CD1c-positive myeloid dendritic cell (primary cell): ENCODE data around the gene MYRIP.

Experiments used
- DNase-seq: peaks from one replicate; pipeline ENCODE4 v3.0.0-alpha.2; 2016; ENCODE audit errors: extremely low spot score

Gene MYRIP

DNA sequence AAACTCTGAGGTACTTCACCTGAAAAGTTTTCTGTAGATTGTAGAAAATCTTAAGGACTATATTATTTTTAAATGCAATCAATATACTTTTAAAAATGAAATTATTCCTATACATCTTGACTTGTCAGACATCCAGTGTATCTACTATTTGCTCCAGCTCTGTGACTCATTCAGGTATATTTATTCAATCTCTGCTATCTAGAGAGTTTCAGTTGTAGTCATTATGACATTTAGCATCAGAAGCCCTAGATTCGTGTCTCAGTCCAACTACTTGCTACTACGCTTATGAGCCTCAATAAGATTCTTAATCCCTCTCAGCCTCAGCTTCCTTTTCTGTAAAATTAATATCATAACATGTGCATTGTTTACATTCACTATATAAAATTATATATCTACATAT, 477.8 kb downstream of the MYRIP start:
- no peak for DNase-seq

DNA sequence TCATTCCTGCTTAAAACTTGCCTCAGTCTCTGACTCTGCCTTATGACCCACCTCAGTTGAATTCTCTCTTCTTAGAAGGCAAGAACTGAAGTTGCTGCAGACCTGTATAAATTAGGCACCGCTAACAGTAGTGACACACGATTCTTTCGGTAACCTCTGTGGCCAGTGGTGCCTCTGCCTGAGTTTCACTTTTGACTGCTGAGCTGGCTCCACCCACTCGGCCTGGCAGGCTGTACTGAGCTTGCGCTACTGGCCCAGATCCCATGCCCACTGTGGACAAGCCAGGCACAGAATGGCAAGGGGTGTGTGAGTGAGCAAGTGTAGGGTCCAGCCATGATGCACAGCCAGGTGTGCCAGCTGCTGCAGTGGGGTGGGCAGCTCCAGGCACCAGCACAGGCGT, 481.0 kb downstream of the MYRIP start:
- DNase-seq = no peak

DNA sequence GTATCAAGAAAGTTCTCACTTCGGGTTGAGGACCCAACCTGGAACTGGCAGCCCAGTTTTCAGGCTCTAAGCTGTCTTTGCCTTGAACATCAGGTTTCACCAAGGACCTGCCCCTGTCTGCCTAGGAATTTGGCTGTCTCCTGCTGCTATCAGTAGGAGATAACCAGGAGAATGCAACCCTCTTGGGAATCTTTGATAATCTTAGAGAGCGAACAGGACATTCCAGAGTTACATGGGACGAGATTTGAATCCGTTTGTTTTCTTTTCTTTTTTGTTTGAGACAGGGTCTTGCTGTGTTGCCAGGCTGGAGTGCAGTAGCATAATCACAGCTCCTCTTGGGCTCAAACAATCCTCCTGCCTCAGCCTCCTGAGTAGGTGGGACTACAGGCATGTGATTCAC, 482.1 kb downstream of the MYRIP start:
- DNase-seq = no peak

DNA sequence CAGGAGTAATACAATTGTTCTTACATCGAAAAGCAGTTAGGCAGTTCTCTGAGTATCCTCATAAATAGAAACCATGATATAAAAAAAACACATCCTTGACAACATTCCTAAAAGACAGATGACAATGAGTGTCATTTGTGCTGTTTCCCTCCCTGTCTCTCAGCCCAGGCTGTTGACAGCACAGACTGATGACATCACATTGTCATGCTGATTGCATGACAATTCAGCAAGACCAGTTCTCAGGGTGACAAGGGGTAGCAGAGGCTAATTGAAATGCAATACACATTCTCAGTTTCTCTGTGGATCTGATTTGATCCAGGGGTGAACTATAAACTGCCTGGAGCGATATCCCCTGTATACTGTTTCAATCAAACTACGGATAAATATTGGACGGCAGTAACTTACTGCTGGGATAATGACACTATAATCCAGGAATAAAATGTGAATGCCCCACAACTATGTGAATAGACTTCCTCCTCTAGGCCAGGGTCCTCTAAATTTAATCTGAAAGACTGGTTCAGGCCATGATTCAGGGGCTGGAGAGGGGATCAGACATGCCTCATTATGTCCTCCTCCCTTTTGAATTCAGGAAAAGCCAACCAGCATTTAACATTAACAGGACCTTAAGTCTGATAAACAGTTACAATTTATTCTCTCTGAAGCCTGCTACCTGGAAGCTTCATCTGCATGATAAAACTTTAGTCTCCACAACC, 483.4 kb downstream of the MYRIP start:
- DNase-seq = peak; percentile 9

DNA sequence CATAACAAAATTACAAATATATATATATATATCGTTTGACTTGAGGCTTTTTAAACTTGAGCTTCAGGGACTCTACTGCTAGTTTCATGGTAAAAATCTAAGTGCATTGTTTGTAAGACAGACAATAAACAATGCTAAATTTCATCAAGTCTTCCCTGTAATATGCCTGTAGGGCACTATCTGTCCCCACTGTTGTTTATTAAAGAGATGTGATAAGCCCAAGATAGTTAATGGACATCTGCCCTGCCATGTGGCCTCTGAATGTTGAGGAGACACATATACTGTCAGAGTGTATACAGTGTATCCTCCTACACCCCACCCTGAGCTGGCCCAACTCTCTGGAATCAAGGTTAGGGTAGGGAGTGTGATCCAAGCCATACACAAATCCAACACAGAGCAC, 485.0 kb downstream of the MYRIP start:
- no peak for DNase-seq

DNA sequence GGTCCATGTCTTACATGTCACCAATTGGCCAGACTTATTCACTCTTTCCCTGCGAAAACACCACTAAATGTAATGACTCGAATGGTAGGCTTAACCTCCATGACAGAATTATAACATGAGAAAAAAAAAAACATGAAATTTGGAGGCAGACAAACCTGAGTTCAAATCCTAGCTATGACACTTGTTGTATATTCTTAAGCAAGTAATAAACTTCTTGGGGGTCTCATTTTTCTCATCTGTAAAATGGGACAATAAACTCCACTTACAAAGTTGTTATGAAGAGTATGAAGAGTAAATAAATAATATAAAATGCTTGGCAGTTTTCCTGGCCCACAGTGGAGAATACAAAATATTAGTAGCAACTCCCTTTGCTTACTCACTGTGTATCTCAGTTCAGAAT, 488.7 kb downstream of the MYRIP start:
- no peak for DNase-seq

DNA sequence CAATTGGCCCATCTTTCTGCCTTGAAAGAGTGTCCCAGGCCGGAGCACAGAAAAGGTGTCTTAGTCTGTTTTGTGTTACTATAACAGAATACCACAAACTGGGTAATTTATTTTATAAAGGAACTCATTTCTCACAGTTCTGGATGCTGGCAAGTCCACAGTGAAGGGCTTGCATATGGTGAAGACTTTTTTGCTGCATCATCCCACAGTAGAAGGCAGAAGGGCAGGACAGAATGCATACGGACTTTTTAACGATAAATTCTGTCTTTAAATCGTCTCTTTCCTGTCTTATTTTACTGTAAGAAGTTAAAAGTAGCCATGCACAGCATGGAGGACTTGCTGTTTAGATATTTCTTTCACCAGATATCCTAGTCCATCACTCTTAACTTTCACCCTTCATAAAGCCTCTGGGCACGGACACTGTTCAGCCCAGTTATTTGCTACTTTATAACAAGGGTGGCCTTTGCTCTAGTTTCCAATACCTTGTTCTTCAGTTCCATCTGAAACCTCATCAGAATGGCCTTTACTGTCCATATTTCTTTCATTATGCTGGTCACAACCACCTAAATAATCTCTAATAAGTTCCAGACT, 489.8 kb downstream of the MYRIP start:
- DNase-seq = no peak

DNA sequence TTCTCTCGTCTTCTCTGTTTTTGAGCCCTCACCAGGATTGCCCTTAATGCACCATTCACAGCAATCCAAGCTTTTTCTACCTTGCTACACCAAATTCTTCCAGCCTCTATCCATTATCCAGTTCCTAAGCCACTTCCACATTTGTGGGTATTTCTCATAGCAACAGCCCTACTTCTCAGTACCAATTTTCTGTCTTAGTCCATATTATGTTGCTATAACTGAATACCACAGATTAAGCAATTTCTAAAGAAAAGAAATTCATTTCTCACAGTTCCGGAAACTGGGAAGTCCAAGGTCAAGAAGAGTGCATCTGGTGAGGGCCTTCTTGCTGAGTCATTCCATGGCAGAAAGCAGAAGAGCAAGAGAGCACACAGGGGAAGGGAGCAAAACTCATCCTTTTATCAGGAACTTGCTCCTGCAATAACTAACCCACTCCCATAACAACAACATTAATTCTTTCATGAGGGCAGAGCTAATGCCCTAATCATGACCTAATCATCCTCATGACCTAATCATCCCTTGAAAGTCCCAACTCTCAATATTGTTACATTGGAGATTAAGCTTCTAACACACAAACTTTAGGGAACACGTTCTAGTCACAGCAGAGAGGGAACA, 490.4 kb downstream of the MYRIP start:
- peak; percentile 95 for DNase-seq

DNA sequence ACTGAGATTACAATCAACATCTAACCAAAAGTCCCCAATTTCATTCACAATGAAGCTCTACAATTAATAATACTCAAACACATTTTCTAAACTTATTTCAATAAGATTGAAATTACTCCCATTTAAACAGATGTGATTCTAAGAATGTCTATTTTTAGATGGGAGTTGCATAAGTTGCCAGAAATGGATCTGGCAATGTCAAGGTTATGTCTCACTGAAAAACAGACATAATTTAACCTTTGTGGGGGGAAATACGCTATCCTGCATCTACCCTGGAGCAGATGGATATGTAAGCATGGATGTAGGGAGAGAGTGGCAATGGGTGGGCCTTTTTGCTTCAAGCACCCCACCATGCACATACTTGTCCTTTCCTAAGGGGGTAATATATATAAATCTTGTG, 493.4 kb downstream of the MYRIP start:
- DNase-seq = no peak

DNA sequence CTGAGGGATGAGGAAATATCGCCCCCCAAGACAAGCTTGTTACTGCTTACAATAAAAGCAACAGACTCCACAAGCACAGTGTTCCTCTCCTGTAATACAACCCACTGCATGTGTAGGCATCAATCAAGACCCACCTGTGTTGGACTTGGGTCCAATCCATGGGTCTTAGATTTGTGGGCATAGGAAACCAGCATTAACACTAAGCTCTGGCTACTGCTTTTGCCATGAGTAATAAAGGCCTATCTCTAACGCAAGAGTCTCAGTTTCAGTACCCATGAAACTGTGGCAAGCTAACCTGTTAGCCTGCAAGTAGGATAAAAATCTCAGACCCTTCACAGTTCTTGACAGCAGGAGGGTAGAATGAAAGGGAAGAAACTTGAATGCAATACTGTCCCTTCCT, 494.9 kb downstream of the MYRIP start:
- DNase-seq = no peak

DNA sequence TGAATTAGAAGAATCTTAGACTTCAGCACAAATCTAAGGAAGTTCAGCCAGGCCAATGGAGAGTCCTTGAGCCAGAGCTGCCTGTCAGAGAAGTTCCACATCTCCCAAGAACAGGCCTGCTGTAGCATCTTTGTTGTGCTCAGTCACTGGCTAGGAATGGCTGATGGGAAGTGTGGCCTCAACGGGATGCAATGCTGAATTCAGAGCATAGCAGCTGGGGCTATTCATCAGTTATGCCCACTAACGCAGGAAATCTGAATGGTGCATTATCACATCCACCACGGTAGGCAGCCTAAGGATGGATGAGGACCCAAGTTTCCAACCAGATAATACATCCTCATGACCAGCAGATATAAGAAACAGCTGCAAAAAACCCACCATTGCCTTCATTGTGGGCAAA, 496.9 kb downstream of the MYRIP start:
- DNase-seq = no peak

DNA sequence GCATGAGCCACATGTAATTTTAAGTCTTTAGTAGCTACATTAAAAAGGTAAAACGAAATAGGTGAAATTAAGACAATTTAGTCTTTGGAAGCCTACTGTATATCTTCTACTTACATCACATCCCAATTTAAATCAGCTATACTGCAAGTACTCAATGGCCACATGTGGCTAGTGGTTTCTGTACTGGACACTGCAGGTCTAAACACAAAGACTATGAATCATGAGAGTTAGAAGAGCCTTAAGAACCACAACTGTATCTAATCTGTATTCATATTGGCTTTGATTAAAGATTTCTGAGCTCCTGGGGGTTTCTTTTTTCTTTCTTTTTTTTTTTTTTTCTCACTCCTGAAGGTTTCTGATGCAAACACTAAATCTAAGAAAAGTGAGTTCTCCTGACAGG, 497.8 kb downstream of the MYRIP start:
- no peak for DNase-seq

DNA sequence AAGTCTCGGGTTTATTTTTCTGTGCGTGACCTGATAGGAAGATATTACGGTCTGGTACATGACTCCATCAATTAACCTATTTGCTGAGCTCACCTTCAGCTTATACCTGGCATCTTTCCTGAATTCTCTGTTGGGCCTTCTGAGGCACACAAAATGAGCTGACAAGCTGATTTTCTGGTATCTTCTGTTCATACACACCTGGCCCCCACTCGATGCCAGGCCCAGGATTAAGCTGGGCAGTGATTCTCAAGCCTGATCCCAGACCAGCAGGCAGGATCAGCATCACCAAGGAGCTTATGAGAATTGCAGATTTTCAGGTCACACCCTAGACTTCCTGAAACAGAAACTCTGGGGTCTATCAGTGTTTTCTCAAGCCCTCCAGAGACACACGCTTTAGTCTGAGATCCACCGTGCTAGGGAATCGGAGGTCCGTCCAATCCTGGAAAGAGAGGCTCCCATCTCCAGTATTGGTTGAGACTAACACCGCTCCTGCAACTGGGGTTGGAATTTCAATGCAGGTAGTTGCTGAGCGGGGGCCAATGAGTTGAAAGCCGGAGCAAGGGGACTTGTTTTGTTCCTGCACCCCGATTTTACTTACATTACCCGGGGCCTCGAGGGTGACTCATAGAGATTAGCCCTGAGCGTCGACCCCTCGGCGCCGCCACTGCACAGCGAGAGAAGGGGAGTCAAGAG, 499.5 kb downstream of the MYRIP start:
- DNase-seq = peak; percentile 4

DNA sequence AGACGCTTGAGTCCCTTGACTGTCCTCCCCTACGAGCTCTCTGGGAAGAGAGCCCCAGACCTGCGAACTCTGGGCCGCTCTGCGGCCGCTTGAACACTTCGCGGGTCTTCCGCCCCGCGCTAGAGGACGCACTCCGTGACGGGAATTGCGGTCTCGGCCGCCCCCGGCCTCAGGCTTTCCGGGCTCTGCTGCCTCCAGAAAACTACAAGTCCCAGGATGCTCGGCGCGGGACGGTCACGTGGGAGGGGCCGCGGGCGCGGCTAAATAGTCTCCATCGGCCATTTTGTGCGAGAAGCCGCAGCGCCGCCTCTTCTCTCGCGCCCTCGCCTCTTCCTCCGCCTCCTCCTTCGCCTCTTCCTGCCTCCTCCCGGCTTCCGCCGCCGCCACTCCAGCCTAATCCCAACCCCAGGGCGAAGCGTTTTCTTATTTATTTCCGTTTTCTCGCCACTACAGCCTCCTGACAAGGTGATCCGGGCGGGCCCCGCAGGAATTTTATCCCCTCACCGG, 500.1 kb downstream of the MYRIP start, which contains the start of gene EIF1B:
Gene EIF1B, plus strand, starts transcription at position 290 of the 507 bp plus-strand sequence. CDS start 235 bp downstream, outside the sequence.
- DNase-seq = peak; percentile 100
